COR-L47 (cell line): ENCODE data around the gene FCGR2B.
"Not testable (repeated sequence)": the region's sequence is repeated elsewhere in the genome, so short reads cannot be mapped to it uniquely, and the experiment has no call there.

Experiments
- DNase-seq: peaks from one replicate; lab custom pipeline; 2025; lab: John Stamatoyannopoulos, UW

FCGR2B gene

DNA sequence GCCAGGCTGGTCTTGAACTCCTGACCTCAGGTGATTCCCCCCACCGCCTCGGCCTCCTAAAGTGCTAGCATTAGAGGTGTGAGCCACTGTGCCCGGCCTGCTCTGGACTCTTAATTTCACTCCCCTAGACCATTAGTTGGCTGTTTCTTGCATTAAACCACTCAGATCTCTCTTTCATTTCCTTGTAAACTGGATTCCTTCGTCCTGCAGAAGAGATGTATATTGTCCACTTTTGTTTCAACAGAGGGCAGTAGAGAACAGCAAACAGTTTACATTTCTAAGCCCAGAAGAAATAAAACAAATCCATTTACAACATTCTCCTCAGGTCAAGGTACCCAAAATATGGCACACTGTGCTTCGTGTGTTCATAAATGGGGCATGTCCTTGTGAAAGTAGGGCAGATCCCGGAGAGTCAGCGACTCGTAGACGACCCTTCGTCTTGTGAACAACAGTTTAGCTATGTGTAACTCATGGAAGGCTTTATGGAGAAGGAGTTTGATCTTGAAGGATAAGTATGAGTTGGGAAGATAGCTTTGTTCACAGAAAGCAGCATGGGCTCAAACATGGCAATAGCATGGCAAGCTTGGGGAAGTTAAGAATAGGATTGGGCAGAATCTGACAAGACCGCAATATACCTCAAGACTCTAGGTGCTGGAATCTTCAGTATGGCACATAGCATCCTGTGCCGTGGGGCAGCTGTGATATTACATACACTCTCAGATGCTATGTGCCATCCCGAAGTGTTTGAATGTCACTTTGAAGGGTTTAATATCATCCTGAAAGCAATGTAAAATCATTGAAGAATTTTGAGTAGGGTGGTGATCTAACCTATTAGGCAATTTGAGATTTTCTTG lies 15.2 kb upstream of the FCGR2B start:
- not testable (repeated sequence) for DNase-seq

DNA sequence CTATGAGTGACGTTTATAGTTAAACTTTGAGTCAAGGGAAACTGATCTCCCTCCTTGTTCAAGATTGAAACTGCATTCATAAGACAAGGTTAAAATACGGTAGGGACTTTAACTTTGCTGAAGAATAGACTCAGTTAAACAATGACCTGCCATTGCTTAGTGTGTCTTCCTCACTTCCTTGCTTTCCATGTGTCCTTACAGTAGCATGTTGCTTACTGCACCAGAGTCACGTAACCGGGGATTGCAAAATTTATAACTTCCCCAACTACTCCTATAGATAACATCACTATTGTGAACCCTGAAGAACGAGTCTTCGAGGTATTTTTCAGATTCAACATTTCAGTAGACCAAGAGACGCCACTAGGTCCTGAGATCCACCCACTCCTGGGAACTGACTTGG lies 9.4 kb upstream of the FCGR2B start:
- DNase-seq, result not testable (repeated sequence)

DNA sequence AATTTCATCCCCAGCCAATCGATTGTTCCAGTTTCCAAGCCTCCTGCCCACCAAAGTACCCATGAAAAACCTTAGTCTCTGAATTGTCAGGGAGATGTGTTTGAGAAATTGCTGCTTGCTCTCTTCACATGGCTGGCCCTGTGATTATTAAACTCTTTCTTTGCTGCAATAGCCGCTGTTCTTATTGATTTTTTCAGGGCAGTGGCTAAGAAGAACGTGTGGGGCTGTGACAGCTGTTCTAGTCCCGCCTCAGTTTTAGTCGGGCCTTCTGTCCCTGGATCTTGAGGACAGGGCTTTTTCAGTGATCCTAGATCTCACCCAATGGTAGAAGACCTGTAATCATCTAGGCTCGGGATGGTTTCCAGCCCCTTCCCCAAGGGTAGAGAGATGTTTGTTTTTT lies 9.0 kb upstream of the FCGR2B start:
- DNase-seq, result not testable (repeated sequence)

DNA sequence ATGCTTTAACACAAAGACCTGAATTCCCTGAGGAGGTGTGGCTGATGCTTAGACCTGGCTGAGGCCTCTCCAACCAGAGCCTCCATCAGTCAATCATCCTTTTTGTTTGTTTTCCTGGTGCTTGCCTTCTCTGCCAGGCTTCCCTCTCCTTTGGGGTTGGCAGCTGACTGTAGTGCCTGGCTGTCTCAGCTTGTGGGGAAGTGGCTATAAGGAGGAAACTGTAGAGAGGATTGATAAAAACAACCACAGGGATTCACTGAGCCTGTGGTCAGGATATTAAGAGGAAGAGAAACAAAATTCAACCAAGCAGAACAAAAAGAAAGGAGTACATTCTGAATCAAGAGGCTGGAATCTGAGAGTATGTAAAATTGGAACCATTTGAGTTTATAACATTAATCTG lies 4.4 kb upstream of the FCGR2B start:
- DNase-seq, result not testable (repeated sequence)

DNA sequence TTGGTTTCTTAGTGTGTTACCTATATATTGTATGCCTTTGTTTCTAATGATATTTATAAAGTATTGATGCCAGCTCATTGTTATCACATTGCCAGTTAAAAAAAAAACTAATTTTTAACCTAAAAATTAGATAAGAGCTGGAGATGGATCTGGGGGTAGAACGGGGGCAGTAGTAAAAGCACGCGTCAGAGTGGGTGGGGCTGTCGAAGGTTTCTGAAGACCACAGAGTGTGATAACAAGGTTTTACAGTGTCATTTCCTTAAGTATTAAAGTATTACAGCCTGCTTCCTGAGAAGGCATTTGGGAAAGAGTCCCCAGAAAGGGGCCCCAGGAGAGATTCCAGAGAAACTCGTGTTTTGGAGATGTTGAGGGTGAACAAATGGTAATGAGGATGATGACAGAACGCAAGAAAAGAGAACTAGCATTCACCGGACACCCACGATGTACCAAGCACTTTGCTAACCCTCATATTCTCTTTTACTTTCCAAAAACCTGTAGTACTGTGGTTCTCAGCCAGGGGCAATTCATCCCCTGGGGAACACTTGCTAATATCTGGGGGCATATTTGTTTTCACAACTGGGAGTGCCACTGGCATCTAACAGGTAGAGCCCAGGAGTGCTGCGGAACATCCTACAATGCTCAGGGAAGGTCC lies 1.2 kb upstream of the FCGR2B start:
- not testable (repeated sequence) for DNase-seq

DNA sequence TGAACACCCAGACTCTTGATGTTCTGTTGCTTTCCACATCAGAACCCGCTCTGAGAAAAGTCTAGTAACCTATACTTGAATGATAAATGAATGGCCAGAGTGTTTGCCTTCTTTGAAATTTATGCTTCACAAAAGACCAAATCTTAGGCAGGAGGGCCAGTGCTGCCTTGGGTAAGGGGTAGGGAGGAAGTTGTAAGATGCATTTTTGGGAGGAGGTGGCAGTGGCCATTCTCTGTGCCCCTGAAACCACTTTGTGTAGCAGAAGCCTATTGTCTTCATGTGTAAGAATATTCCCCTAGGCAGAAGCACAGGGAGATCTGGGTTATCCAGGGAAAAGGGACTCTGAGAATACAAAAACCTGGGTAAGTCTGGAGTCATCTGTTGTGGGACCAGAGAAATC lies 626 bp downstream of the FCGR2B start:
- DNase-seq, result not testable (repeated sequence)

DNA sequence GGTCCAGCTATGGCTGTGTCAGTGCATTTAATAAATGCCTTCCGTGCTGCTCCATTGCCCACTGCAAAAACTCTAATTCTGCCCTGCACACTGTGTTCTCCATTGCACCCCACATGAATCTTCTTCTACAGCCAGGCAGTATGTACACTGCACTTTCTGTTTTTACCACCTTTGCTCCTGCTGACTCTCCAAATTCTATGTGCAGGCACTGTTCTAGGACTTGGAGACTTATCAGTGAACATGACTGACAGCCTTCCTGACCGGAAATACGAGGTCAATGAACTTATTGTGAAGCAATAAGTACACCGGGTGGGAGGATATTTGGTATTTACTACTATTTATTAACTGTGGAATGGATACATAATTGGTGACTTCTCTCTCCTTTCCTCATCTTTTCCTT lies 1.7 kb downstream of the FCGR2B start:
- not testable (repeated sequence) for DNase-seq

DNA sequence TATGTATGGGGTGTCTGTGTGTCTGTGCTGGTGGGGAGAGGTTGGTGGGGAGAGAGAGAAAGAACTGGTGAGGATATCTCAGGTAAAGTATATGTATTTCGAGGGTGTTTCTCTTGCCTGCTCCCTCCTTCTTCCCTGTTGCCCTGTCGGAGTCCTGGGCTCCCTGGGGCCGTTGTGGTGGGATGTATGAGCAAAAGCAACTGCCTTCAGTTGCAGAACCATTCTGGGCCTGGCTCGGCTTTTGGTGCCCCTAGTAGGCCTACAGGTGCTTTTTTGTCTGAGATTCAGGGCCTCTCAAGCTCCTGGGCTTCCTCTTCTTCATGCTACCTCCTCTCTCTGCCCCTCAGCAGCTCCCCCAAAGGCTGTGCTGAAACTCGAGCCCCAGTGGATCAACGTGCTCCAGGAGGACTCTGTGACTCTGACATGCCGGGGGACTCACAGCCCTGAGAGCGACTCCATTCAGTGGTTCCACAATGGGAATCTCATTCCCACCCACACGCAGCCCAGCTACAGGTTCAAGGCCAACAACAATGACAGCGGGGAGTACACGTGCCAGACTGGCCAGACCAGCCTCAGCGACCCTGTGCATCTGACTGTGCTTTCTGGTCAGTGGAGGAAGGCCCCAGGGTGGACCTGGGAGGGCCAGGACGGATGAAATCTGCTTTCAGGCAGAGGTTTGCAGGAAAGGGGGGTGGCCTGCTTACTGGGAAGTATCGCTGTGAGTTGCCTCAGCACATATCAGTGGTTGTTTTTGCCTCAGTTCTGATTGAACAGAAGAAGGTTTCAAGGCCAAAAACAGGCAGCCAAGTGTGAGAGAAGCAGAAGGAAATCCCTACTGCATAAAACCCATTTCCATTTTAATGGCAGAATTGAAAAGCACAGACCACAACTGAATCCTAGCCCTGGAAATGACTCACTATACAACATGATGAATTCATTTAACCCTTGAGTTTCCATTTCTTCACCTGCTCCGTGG lies 8.4 kb downstream of the FCGR2B start:
- DNase-seq, result not testable (repeated sequence)

DNA sequence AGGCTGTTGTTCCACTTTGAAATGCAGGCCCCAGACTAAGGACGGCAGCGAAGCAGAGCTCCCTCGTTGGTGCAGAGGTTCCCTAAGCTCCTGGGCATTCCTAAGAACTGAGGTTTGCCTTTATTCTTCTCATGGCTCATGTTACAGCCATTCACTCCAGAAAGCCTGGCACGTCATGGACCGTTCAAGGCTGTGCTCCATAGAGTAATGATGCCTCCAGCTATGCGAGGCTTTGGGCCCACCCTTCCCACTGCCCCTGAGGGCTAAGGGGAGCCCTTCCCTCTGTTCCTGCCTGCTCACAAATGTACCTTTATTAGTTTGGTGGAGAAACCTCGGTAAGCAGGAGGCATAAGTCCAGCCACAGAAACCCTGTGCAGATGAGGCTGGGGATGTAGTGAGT lies 10.5 kb downstream of the FCGR2B start:
- DNase-seq, result not testable (repeated sequence)

DNA sequence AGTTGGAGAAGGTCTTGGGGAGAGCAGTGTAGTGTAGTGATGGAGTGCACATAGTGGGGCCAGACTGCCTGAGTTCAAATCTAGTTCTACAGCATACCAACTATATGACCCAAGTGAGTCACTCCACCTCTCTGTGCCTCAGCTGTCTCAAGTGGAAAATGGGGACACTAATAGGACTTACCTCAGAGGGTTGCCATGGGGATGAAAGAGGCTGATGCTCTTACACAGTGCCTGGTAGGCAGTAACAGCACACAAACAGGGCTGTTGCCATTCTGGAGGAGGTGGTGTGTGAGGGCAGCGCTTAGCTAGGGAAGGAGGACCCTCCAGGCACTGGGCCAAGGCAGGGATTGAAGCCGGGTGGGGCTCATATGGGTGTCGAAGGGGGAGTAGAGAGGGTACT lies 11.5 kb downstream of the FCGR2B start:
- DNase-seq, result not testable (repeated sequence)

DNA sequence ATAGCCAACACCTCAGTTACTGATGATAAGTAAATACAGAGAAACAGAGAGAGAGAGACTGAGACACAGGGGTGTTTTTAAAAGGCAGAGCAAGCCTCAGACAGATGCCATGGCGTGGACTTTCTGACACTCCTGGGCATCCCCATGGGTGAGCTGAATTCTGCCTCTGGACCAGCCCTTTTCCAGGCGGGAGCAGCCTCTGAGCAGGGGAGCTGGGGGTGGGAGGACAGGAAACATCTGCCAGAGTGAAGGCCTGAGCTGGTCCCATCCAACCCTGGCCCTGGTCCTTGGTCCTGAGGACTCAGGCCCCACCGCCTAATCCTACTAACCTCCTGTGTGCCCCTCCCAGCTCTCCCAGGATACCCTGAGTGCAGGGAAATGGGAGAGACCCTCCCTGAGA lies 12.0 kb downstream of the FCGR2B start:
- not testable (repeated sequence) for DNase-seq

DNA sequence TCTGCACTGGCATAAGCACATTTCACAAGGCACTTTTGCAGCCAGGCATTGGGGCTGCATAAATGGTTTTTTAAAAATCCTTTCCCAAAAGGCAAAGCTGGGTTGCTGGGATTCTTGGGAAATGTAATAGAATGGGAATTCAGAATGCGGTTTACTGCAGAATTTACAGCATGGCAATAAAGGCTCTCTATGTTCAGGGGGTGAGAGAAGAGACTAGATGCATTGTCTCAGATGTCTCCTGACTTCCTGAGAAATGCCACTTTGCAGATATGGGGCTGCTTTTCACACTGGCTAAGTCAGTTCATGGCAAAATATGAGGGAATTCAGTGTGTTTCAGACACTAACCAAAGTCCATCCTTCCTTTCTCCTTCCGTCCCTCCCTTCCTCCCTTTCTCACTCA lies 13.5 kb downstream of the FCGR2B start:
- DNase-seq, result no peak

DNA sequence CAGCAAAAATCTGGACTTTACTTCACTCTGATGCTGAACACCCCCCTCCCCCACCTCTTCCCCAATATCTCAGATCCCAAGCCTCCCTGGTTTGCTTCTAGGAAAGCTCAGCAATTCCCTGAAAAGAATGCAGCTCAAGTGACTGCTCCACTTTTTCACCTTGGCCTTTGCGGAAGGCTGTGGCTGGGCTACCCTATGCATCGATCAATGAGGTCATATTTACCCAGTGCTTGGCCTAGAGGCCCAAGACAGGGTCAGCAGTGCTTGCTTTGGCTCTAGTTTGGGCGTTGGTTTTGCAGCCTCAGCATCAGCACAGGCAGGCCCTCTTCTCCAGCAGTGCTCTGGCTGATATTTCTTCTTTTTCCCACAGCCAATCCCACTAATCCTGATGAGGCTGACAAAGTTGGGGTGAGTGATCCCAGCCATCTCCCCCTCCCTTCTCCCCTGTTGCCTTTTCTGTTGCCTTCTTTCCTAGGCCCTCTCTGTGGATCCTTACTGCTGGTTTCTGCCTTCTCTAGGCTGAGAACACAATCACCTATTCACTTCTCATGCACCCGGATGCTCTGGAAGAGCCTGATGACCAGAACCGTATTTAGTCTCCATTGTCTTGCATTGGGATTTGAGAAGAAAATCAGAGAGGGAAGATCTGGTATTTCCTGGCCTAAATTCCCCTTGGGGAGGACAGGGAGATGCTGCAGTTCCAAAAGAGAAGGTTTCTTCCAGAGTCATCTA lies 14.2 kb downstream of the FCGR2B start:
- DNase-seq, result no peak

DNA sequence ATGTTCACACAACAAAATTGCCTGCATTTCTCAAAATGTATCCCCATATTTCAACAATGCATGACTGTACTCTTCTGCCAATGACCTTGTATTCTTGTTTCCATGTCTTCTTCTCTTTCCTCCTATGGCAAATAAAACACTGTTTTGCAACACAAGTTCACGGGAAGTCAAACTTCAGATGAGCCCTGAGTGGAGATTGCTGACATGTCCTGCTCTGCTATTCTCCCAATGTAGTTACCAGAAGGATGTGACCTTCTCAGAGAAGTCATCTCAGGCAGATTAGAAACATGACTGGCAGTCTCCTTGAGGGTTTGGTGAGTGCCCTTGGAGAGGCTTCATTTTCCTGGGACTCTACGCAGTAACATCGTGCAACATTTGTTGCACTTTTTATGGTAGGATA lies 15.6 kb downstream of the FCGR2B start:
- DNase-seq, result no peak

DNA sequence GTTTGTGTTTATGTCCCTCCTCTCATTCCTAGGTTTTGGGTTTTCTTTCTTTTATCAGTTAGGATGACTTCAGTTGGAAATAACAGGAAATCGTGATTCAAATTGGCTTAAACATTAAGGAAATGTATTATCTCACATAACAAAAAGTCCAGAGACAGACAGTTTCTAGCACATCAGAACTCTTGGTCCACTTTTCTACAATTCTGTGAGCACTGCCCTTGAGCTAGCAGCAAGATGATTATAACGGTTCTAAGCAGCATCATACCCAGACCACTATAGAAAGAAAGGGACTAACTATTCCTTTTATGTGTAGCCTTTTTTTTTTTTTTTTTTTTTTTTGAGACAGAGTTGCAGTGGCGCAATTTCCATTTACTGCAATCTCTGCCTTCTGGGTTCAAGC lies 18.9 kb downstream of the FCGR2B start:
- no peak for DNase-seq

DNA sequence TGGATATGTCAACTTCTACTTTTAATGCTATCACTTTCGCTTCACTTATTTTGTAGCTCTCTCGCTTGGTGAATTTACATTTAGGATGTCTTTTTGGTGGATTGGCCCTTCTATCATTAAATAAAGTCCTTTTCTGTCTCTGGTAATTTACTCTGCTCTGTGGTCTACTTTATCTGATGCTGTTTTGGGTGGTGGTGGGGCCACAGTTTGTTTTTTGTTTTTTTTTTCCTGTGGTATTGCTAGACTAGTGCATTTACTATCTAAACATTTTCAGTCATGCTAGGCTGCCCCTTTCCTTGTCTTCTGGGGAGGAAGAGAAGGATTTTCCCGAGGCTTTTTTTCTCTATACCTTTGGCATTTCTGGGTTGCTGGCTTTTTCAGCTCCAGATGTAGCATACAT lies 26.0 kb downstream of the FCGR2B start:
- no peak for DNase-seq

DNA sequence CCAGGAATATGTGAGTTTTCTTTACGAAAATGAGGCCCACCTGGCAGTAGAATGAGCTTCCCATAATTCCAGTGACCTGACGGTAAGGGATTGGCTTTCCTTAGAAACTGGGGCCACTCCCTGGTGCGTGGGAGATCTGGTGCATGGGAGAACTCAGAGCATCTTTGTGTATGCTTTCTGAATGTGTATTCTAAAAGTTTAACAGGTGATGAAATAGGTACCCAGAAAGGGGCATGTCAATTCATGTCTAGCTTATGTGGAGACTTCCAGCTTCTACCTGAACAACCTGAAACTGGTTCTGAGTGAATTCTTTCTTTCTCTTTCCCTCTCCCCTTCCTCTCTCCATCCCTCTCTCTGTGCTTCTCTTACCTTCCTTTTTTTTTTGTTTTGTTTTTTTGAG lies 28.9 kb downstream of the FCGR2B start:
- DNase-seq, result no peak

DNA sequence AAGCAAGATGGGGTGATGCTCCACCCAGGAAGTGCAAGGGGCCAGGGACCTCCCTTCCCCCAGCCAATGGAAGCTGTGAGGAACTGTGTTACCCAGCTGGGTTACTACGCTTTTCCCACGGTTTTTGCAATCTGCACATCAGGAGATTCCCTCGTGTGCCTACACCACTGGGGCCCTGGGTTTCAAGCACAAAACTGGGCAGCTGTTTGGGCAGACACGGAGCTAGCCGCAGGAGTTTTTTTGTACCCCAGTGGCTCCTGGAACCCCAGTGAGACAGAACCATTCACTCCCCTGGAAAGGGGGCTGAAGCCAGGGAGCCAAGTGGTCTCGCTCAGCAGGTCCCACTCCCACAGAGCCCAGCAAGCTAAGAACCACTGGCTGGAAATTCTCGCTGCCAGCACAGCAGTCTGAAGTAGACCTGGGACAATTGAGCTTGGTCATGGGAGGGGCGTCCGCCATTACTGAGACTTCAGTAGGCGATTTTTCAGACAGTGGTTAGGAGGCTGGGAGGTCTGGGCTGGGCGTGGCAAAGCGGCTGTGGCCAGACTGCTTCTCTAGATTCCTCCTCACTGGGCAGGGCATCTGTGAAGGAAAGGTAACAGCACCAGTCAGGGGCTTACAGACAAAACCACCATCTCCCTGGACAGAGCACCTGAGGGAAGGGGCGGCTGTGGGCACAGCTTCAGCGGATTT lies 30.2 kb downstream of the FCGR2B start:
- DNase-seq, result peak; percentile 29

DNA sequence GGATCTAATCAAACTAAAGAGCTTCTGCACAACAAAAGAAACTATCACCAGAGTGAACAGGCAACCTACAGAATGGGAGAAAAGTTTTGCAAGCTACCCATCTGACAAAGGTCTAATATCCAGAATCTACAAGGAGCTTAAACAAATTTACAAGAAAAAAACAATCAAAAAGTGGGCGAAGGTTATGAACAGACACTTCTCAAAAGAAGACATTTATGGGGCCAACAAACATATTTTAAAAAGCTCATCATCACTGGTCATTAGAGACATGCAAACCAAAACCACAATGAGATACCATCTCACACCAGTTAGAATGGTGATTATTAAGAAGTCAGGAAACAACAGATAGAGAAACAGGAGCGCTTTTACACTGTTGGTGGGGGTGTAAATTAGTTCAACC lies 35.4 kb downstream of the FCGR2B start:
- DNase-seq, result not testable (repeated sequence)

DNA sequence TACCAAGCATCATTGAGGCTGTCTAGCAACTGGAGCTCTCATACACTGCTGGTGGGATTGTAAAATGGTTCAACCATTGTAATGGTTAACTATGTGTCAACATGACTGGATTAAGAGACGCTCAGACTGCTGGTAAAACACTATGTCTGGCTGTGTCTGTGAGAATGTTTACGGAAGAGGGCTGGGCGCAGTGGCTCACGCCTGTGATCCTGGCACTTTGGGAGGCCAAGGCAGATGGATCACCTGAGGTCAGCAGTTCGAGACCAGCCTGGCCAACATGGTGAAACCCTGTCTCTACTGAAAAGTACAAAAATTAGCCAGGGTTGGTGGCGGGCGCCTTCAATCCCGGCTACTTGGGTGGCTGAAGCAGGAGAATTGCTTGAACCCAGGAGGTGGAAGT lies 39.3 kb downstream of the FCGR2B start:
- peak; percentile 2 for DNase-seq

DNA sequence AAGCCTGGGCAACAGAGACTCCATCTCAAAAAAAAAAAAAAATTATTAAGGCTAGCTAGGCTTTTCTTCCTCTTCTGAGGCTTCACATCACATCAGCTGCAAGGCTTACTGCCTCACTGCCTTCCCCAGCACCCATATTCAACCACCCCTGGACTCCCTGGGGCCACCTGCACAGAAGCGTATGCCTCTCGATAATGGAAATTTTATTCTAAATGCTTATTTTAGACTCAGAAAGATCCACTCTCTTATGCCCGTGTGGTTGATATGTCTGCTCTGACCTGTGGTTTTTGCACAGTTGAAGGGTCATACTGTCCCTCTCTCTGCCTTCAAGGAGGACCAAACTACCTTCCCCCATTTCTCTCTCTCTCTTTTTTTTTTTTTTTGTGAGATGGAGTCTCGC lies 42.6 kb downstream of the FCGR2B start:
- DNase-seq, result no peak
